Testis (tissue), 3 donors: Measurements from ENCODE around the gene MB21D2. TPM values are rescaled to one million over a fixed set of nuclear protein-coding genes. Genes with fewer than 3 reads are reported as not detected.

Experiments used
- DNase-seq: peaks from one replicate; pipeline ENCODE4 v3.0.0-alpha.2; 2019
- H3K27ac ChIP-seq, 2 donors: fragments of 200-600 bp; sonication (generic); one replicate each; pipeline ENCODE4 v1.5.1; 2019
- H3K27me3 ChIP-seq: fragments of 200-600 bp; sonication (generic); one replicate; pipeline ENCODE4 v1.5.1; 2019
- H3K36me3 ChIP-seq: fragments of 200-600 bp; sonication (generic); one replicate; pipeline ENCODE4 v1.5.1; 2017; ENCODE audit warnings: low read depth; ENCODE audit errors: missing control alignments
- H3K4me1 ChIP-seq: fragments of 200-600 bp; sonication (generic); one replicate; pipeline ENCODE4 v1.5.1; 2019
- H3K4me3 ChIP-seq, 2 donors: fragments of 200-600 bp; sonication (generic); one replicate each; pipeline ENCODE4 v1.5.1; 2017 to 2019
- H3K9me3 ChIP-seq: fragments of 200-600 bp; sonication (generic); one replicate; pipeline ENCODE4 v1.5.1; 2017
- POLR2A ChIP-seq: fragments of 450-650 bp; IDR thresholded peaks from one replicate; pipeline ENCODE4 v1.6.1; 2017; ENCODE audit warnings: antibody characterized with exemption, mild to moderate bottlenecking, moderate library complexity
- WGBS, 2 donors: methylation state at CpG; one replicate each; pipeline ENCODE4 v1.1.5; 2018; 5-methylcytosine and 5-hydroxymethylcytosine counted together
- intact Hi-C: fragments of 100-400 bp; cut with DNase I; formaldehyde crosslinking; loops from one replicate; pipeline ENCODE4 v1.15.1; 2023; ENCODE audit warnings: low total_unique reads
- polyA plus RNA-seq: library from polyadenylated mRNA; stranded (reverse); fragments of 350-450 nt; fragmentation: Illumina TruSeq; extraction: RNeasy Lipid Tissue Mini Kit (QIAGEN cat#74804); gene quantifications from one replicate; pipeline ENCODE4 v1.2.3, GENCODE V29; 2014; ENCODE audit warnings: low read depth, low replicate concordance; ENCODE audit not compliant: insufficient read depth
- total RNA-seq, 2 donors: library from RNA; depleted of rRNA; stranded (reverse); fragments of >200 nt; gene quantifications; one replicate each; pipeline ENCODE4 v1.2.3, GENCODE V29; 2016
- TF ChIP-seq, protein P1 (sequence below), 3 experiments: fragments of 450-650 bp in 2 of 3; fragments of 200-600 bp in 1 of 3; sonication (generic) in 1 of 3; IDR thresholded peaks; one replicate each; pipeline ENCODE4 v1.5.1; 2016 to 2019; ENCODE audit warnings: antibody characterized with exemption in 3 of 3, mild to moderate bottlenecking in 2 of 3, moderate library complexity in 1 of 3

Gene MB21D2
- total and polyA plus RNA-seq, 3 donors from 2014 or later = 13.4 to 29.2 (median 23.9) TPM

DNA sequence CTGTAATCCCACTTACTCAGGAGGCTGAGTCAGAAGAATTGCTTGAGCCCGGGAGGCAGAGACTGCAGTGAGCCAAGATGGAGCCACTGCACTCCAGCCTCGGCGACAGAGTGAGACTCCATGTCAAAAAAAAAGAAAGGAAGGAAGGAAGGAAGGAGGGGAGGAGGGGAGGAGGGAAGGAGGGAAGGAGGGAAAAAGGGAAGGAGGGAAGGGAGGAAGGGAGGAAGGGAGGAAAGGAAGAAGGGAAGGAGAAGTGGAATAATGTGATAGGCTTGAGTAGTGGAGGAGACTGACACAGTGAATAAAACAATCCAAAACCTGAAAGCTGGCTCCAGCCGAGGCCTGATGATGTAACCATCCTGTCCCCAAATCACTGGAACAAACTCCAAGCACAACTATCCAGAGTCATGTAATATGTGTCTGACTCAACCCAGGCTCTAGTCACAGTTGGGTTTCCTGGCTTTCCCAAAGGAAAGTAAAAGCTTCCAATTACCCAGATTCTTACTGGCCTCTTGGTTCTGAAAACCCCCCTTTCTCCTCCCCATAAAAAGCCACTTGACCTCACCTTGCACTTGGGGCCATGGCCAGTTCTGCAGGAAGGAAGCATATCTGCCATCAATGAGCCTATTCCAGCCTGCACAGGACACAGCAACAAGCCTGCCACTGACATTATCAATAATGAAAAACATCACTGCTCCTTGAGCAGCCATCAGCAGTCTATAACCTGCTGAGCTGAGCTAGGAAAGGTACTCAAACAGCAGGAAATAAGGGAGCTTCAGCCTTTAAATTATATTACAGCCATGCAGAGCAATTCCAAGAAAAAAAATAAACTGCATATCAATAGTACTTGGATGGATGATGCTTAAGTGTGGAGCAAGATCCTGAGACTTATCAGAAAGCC lies 48.3 kb downstream of the MB21D2 start:
- H3K4me1 ChIP-seq = peaks cover 12% of the 10 kb centered on the region
- no peak overlapping the region for H3K4me3 ChIP-seq
- H3K27ac ChIP-seq = no peak overlapping the region
- H3K9me3 ChIP-seq = no peaks in the 10 kb centered on the region
- H3K36me3 ChIP-seq = no peaks in the 10 kb centered on the region
- TF ChIP-seq, protein P1, sequence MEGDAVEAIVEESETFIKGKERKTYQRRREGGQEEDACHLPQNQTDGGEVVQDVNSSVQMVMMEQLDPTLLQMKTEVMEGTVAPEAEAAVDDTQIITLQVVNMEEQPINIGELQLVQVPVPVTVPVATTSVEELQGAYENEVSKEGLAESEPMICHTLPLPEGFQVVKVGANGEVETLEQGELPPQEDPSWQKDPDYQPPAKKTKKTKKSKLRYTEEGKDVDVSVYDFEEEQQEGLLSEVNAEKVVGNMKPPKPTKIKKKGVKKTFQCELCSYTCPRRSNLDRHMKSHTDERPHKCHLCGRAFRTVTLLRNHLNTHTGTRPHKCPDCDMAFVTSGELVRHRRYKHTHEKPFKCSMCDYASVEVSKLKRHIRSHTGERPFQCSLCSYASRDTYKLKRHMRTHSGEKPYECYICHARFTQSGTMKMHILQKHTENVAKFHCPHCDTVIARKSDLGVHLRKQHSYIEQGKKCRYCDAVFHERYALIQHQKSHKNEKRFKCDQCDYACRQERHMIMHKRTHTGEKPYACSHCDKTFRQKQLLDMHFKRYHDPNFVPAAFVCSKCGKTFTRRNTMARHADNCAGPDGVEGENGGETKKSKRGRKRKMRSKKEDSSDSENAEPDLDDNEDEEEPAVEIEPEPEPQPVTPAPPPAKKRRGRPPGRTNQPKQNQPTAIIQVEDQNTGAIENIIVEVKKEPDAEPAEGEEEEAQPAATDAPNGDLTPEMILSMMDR (IDR thresholded peaks at IDR 0.05) = no peak
- TF ChIP-seq POLR2A = no peak
- no peaks in the 10 kb centered on the region for H3K27me3 ChIP-seq
- 85 to 90% methylated on average over 4 of the region's 4 CpGs for WGBS, 2 donors
- intact Hi-C loops = no loop called here
- DNase-seq = no peak

DNA sequence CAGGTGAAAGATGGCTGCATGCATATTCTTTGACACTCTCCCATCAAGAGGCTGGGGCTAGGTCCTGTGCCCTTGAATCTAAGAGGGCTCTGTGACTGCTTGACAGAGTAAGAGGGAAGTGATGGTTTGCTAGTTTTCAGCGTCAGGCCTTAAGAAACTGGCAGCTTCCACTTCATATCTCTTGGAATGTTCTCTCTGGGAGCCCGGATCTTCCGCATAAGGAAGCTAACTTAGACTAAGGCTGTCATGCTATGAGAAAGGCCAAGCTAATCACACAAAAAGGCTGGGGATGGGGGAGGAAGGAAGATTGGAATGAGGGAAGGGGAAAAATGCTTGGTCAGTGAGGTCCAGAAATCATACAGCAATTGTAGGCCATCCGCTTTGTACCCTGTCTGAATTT lies 50.0 kb downstream of the MB21D2 start:
- H3K27ac ChIP-seq = no peak overlapping the region
- intact Hi-C loops = no loop called here
- 38 to 69% methylated on average over 4 of the region's 4 CpGs for WGBS, 2 donors

DNA sequence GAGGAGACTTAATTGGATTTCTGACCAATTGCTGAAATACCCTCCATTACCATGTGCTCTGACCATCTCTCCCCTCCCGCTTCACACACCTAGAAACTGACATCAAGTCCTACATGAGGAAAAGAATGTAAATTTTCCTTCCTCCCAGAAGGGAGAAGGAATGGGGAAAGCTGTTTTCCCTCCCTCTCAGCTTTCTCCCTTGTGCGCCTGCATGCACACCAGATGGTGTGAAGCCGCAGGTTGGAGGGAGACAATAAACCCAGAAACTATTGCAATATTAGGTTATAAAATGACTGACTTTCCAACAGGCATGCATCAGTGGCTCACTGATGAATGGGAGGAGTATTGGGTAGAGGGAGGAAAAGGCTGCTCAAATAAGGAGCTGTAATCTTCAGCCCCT lies 50.9 kb downstream of the MB21D2 start:
- H3K9me3 ChIP-seq = no peaks in the 10 kb centered on the region
- 93 to 95% methylated on average over 3 of the region's 3 CpGs for WGBS, 2 donors
- H3K36me3 ChIP-seq = no peaks in the 10 kb centered on the region
- TF ChIP-seq, protein P1 (IDR thresholded peaks at IDR 0.05) = no peak
- TF ChIP-seq POLR2A = no peak
- peaks cover 12% of the 10 kb centered on the region for H3K4me1 ChIP-seq
- no peak for DNase-seq
- no peak overlapping the region for H3K4me3 ChIP-seq
- intact Hi-C loops = no loop called here
- no peak overlapping the region for H3K27ac ChIP-seq
- no peaks in the 10 kb centered on the region for H3K27me3 ChIP-seq

More for the DNA sequence above, 50.0 kb downstream of the MB21D2 start:
- no peaks in the 10 kb centered on the region for H3K9me3 ChIP-seq
- no peaks in the 10 kb centered on the region for H3K27me3 ChIP-seq
- peaks cover 12% of the 10 kb centered on the region for H3K4me1 ChIP-seq
- TF ChIP-seq POLR2A = no peak
- TF ChIP-seq, protein P1 (IDR thresholded peaks at IDR 0.05) = no peak
- no peaks in the 10 kb centered on the region for H3K36me3 ChIP-seq
- peak; percentile 24 for DNase-seq
- no peak overlapping the region for H3K4me3 ChIP-seq

DNA sequence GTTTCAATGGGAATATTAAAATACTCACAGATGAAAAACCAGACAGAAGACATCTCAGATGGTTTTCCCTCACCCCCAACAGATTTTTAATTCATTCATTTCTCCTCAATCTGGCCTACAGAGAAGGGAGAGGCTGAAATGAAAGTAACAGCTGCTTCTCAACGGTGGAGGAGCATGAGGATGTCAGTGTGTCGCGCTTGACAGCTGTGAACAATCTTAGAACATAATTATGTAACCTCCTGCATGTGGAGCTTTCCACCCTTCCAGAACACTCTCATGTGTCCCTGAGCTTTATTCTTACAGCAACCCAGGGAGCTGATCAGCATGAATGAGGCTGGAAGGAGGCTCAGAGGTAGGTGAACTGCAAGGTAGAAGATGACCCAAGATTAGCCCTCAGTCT lies 52.7 kb downstream of the MB21D2 start:
- H3K27ac ChIP-seq = no peak overlapping the region
- peaks cover 12% of the 10 kb centered on the region for H3K4me1 ChIP-seq
- no peaks in the 10 kb centered on the region for H3K9me3 ChIP-seq
- 50 to 53% methylated on average over 3 of the region's 3 CpGs for WGBS, 2 donors
- H3K36me3 ChIP-seq = no peaks in the 10 kb centered on the region
- no peak overlapping the region for H3K4me3 ChIP-seq
- TF ChIP-seq, protein P1 (IDR thresholded peaks at IDR 0.05) = no peak
- TF ChIP-seq POLR2A = no peak
- no peak for DNase-seq
- intact Hi-C loops = no loop called here
- no peaks in the 10 kb centered on the region for H3K27me3 ChIP-seq

DNA sequence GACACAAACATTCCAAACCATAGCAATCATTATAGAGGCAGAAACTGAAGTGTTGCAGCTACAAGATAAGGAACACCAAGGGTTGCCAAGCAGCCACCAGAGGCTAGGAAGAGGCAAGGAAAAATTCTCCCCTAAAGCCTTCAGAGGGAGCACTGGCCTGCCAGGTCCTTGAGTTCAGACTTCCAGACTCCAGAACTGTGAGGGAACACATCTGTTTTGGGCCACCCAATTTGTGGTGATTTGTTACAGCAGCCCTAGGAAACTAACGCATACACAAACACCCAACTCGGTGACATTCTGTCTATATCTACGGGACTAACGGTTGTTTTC lies 54.6 kb downstream of the MB21D2 start:
- 91 to 95% methylated on average over 4 of the region's 4 CpGs for WGBS, 2 donors
- DNase-seq = no peak
- peaks cover 11% of the 10 kb centered on the region for H3K4me1 ChIP-seq
- no peak for TF ChIP-seq POLR2A
- TF ChIP-seq, protein P1 (IDR thresholded peaks at IDR 0.05) = no peak
- no peaks in the 10 kb centered on the region for H3K27me3 ChIP-seq
- intact Hi-C loops = no loop called here
- no peak overlapping the region for H3K27ac ChIP-seq
- no peaks in the 10 kb centered on the region for H3K9me3 ChIP-seq
- H3K36me3 ChIP-seq = no peaks in the 10 kb centered on the region
- H3K4me3 ChIP-seq = no peak overlapping the region
